ENCODE results near the gene ANKRD63. TPM values are rescaled to one million over a fixed set of nuclear protein-coding genes. Genes with fewer than 3 reads are reported as not detected.
A peak's percentile ranks its signal among the peaks of the same experiment; 100 is the strongest.

Gene ANKRD63
- total and polyA plus RNA-seq, 9 of the 15 experiments (the other 6 are each of a cell fraction or from before 2014, with no cell fraction given), result 1.3 to 2.0 (median 1.8) TPM; not detected in 6

DNA sequence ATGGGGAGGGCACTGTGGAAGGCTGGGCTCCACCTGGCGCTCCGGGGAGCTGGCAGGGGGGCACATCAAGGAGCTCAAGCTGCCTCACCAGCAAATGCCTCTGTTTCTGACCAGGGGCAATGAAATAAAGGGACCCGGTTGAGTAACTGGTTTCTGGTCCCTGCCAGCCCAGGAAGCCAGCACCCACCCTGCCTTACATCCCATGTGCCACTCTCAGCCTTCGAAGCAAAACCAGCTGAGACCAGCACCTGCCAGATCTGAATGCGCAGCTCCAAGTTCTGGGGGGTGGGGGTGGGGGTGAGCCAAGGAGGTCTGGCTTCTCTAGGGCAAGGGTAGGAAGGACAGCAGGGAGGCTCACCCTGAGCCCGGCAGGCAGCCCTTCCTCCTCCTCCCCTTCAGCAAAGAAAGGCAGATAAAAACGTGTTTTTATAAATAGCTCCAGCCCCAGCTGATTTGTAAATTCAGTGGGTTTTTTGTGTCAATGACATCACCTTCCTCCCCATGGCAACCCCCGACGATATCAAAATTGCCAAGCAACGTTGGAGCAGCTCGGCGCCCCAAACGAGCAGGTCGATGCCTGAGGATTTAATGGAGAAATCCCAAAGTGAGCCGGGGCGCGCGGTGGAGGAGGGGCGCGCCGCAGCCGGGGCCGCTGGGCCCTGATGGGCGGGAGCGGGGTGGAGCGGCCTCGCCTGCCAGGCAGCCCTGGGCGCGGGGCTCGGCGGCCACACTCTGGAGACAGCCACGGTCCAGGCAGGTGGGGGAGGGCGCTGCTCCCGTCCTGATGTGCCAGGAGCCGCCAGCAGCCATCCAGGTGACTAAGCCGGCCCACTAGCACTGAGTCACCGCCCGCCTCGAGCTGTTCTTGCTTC, 44.1 kb downstream of the ANKRD63 start, which contains the start of gene PAK6:
PAK6 (plus strand) TSS at position 532 of the 872 bp plus-strand sequence. CDS start 25,723 bp downstream, outside the sequence.
- Histone ChIP-seq H3K9ac (ENCODE audit: insufficient read depth in 1 of 2, low read depth in 2 of 2, low read length in 2 of 2) (peak within 1 kb of the TSS; percentile 10 to 84; a peak in 3 of 4 replicates), H3K27me3 (ENCODE audit: control insufficient read depth in 2 of 2, insufficient read depth in 2 of 2, low read length in 2 of 2) (peaks cover 0 to 7% of the 10 kb centered on the region in 2 experiments; a peak in 1 of 5 replicates), H4K20me1 (replicated peaks; ENCODE audit: control insufficient read depth, insufficient read depth, low read length) (0 out of 2 replicates have a peak, but pooled peaks cover 3% of the 10 kb centered on the region), H3K4me2 (ENCODE audit: insufficient read depth, low read length) (peak within 1 kb of the TSS; percentile 71), H3K9me3 (replicated peaks; ENCODE audit: control insufficient read depth, insufficient read depth, low read depth, low read length) (no peaks in the 10 kb centered on the region), H3K36me3 (ENCODE audit: control insufficient read depth, insufficient read depth, low read length) (no peaks in the 10 kb centered on the region), H3K27ac (ENCODE audit: extremely low read depth, low read depth, low read length) (no peak within 1 kb of the TSS), H3K4me1 (replicated peaks in 1 of 2; ENCODE audit: control insufficient read depth in 2 of 2, insufficient read depth in 2 of 2, low read length in 2 of 2) (peaks cover 34 to 51% of the 10 kb centered on the region in 2 experiments), H3K4me3 (peak within 1 kb of the TSS; percentile 25), H3K9me1 (ENCODE audit: control insufficient read depth, insufficient read depth, low read length) (no peaks in the 10 kb centered on the region), H2AFZ (ENCODE audit: low read depth, low read length) (peak within 1 kb of the TSS; percentile 75), H3K79me2 (ENCODE audit: control insufficient read depth, insufficient read depth, low read length) (no peaks in the 10 kb centered on the region)
- DNase-seq (ENCODE audit: extremely low read depth in 1 of 4, low spot score in 3 of 4) (peak; percentile 59 to 79 (median 67)), ATAC-seq (peak; percentile 63), FAIRE-seq (no peak)
- no TSS peak for BruUV-seq (replicated peaks)
- POLR2A ChIA-PET, result interaction anchor here (0.6 to 1.3 kb wide), 7 partner anchors 9 to 49 kb away, joined by 3 to 5 read pairs (median 3); no protein-coding TSS in a partner anchor
- CTCF ChIA-PET (ENCODE audit: low intra/inter-chr PET ratio), result no interaction called here
- intact Hi-C loops (cut with micrococcal nuclease), result no loop called here
- in situ Hi-C loops (cut with MboI), result no loop called here
- WGBS (ENCODE audit: insufficient coverage, low coverage, missing lambda C conversion rate), result 4% methylated on average over 34 of the region's 39 CpGs
- TF ChIP-seq RBFOX2 (IDR thresholded peaks at IDR 0.05; ENCODE audit: low read depth, low read length) (peak; percentile 48; the same call in 1 of the 2 replicates), XRCC3 (IDR thresholded peaks at IDR 0.05) (no peak), MCM7 (IDR thresholded peaks at IDR 0.05) (no peak), TFAP4 (CRISPR knock-in tag; IDR thresholded peaks at IDR 0.05; ENCODE audit: borderline replicate concordance) (peak; percentile 69), MEF2D (tag; conservative IDR thresholded peaks at IDR 0.05; ENCODE audit: low read depth) (peak; percentile 71; the same call in 1 of the 2 replicates), ATF1 (CRISPR knock-in tag; IDR thresholded peaks at IDR 0.05) (no peak), ATF1 (tag; IDR thresholded peaks at IDR 0.05) (peak; percentile 40; the same call in 1 of the 2 replicates), ZNF699 (CRISPR knock-in tag; IDR thresholded peaks at IDR 0.05; ENCODE audit: insufficient replicate concordance) (no peak), JUND (IDR thresholded peaks at IDR 0.05; ENCODE audit: borderline replicate concordance, low read depth, low read length) (peak; percentile 63), JUND (tag; IDR thresholded peaks at IDR 0.05; ENCODE audit: borderline replicate concordance, low read depth, low read length) (no peak; the same call in 2 of the 3 replicates), MEF2A (IDR thresholded peaks at IDR 0.05; ENCODE audit: control insufficient read depth, low read depth, low read length) (peak; percentile 37; the same call in 1 of the 2 replicates), NR2C1 (IDR thresholded peaks at IDR 0.05) (no peak), NR2C1 (tag; IDR thresholded peaks at IDR 0.05) (no peak), CREM (IDR thresholded peaks at IDR 0.05; ENCODE audit: low read depth) (0 out of 2 replicates have a peak, but pooled peaks have one; percentile 5)
- TF ChIP-seq, protein P1, sequence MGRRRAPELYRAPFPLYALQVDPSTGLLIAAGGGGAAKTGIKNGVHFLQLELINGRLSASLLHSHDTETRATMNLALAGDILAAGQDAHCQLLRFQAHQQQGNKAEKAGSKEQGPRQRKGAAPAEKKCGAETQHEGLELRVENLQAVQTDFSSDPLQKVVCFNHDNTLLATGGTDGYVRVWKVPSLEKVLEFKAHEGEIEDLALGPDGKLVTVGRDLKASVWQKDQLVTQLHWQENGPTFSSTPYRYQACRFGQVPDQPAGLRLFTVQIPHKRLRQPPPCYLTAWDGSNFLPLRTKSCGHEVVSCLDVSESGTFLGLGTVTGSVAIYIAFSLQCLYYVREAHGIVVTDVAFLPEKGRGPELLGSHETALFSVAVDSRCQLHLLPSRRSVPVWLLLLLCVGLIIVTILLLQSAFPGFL (CRISPR knock-in tag; IDR thresholded peaks at IDR 0.05), result no peak
- TF ChIP-seq, protein P2, sequence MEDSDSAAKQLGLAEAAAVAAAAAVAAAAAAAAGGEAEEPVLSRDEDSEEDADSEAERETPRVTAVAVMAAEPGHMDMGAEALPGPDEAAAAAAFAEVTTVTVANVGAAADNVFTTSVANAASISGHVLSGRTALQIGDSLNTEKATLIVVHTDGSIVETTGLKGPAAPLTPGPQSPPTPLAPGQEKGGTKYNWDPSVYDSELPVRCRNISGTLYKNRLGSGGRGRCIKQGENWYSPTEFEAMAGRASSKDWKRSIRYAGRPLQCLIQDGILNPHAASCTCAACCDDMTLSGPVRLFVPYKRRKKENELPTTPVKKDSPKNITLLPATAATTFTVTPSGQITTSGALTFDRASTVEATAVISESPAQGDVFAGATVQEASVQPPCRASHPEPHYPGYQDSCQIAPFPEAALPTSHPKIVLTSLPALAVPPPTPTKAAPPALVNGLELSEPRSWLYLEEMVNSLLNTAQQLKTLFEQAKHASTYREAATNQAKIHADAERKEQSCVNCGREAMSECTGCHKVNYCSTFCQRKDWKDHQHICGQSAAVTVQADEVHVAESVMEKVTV (CRISPR knock-in tag; IDR thresholded peaks at IDR 0.05), result no peak
- TF ChIP-seq, protein P3, sequence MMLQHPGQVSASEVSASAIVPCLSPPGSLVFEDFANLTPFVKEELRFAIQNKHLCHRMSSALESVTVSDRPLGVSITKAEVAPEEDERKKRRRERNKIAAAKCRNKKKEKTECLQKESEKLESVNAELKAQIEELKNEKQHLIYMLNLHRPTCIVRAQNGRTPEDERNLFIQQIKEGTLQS (IDR thresholded peaks at IDR 0.05), result peak; percentile 63
- TF ChIP-seq, protein P3 (CRISPR knock-in tag; conservative IDR thresholded peaks at IDR 0.05), result no peak

Measured in K562 (cell line).